ENCODE data around the gene TRMT112. TPM values are rescaled to one million over a fixed set of nuclear protein-coding genes. Genes with fewer than 3 reads are reported as not detected.

Gene TRMT112
- total and polyA plus RNA-seq, 2 of the 8 experiments (the other 6 are each of a cell fraction or from before 2014, with no cell fraction given) = 300 to 650 TPM

- TF ChIP-seq CHD7 (IDR thresholded peaks at IDR 0.05; ENCODE audit: insufficient replicate concordance, low read length) = no peak
- no peak for TF ChIP-seq NANOG (IDR thresholded peaks at IDR 0.05; ENCODE audit: insufficient read depth, low read depth, low read length, poor library complexity, severe bottlenecking)
- no peak for TF ChIP-seq SP1 (IDR thresholded peaks at IDR 0.05; ENCODE audit: low read depth, low read length)
- TF ChIP-seq YY1 (IDR thresholded peaks at IDR 0.05; ENCODE audit: low read depth, low read length) = no peak
- no peak for TF ChIP-seq RAD21 (IDR thresholded peaks at IDR 0.05 in 1 of 2, conservative IDR thresholded peaks at IDR 0.05 in 1 of 2; ENCODE audit: low read depth in 2 of 2, low read length in 2 of 2)
Measured at GRCh38 chr11:64288353-64288750, 29.0 kb downstream of the TRMT112 start (continued).
